Measurements from ENCODE around the gene PACRG. TPM values are rescaled to one million over a fixed set of nuclear protein-coding genes. Genes with fewer than 3 reads are reported as not detected.

The PACRG gene
- total and polyA plus RNA-seq, 2 donors from 2014 or later = 7.4 to 20.0 TPM

- Histone ChIP-seq H3K4me1 (ENCODE audit: control insufficient read depth in 2 of 3, insufficient read depth in 2 of 3, low read depth in 1 of 3, low read length in 3 of 3) (no peaks in the 10 kb centered on the region), H3K27me3 (ENCODE audit: control insufficient read depth, insufficient read depth, low read length) (no peaks in the 10 kb centered on the region), H3K27ac (ENCODE audit: low read depth in 2 of 2, low read length in 2 of 2) (no peak overlapping the region), H3K9me3 (ENCODE audit: control insufficient read depth in 2 of 3, insufficient read depth in 1 of 3, low read length in 3 of 3) (no peaks in the 10 kb centered on the region), H3K36me3 (ENCODE audit: control insufficient read depth in 2 of 3, insufficient read depth in 3 of 3, low read length in 3 of 3) (no peaks in the 10 kb centered on the region), H3K9ac (ENCODE audit: low read length in 3 of 3) (no peak overlapping the region), H3K4me3 (ENCODE audit: low read length in 3 of 3) (no peak overlapping the region)
- DNase-seq = no peak
- intact Hi-C loops (cut with DNase I) = no loop called here
- no peak for FAIRE-seq
- TF ChIP-seq CTCF (IDR thresholded peaks at IDR 0.05; ENCODE audit: borderline replicate concordance, extremely low read depth, insufficient read depth) = no peak
These were observed 273.6 kb downstream of the PACRG start for GRCh38 chr6:163001330-163001729.

- Histone ChIP-seq H3K36me3 (ENCODE audit: control insufficient read depth in 2 of 3, insufficient read depth in 3 of 3, low read length in 3 of 3) (no peaks in the 10 kb centered on the region), H3K4me1 (ENCODE audit: control insufficient read depth in 2 of 3, insufficient read depth in 2 of 3, low read depth in 1 of 3, low read length in 3 of 3) (no peaks in the 10 kb centered on the region), H3K9me3 (ENCODE audit: control insufficient read depth in 2 of 3, insufficient read depth in 1 of 3, low read length in 3 of 3) (no peaks in the 10 kb centered on the region), H3K27me3 (ENCODE audit: control insufficient read depth, insufficient read depth, low read length) (no peaks in the 10 kb centered on the region), H3K9ac (ENCODE audit: low read length in 3 of 3) (no peak overlapping the region), H3K4me3 (ENCODE audit: low read length in 3 of 3) (no peak overlapping the region), H3K27ac (ENCODE audit: low read depth in 2 of 2, low read length in 2 of 2) (no peak overlapping the region)
- TF ChIP-seq CTCF (IDR thresholded peaks at IDR 0.05; ENCODE audit: borderline replicate concordance, extremely low read depth, insufficient read depth) = no peak
- DNase-seq (no peak), FAIRE-seq (no peak)
- intact Hi-C loops (cut with DNase I) = no loop called here
These were observed 280.4 kb downstream of the PACRG start for GRCh38 chr6:163008186-163008585.

GRCh38 chr6:163008626-163009025 lies 280.9 kb downstream of the PACRG start:
- Histone ChIP-seq H3K27ac (ENCODE audit: low read depth in 2 of 2, low read length in 2 of 2) (no peak overlapping the region), H3K27me3 (ENCODE audit: control insufficient read depth, insufficient read depth, low read length) (no peaks in the 10 kb centered on the region), H3K4me1 (ENCODE audit: control insufficient read depth in 2 of 3, insufficient read depth in 2 of 3, low read depth in 1 of 3, low read length in 3 of 3) (no peaks in the 10 kb centered on the region), H3K9me3 (ENCODE audit: control insufficient read depth in 2 of 3, insufficient read depth in 1 of 3, low read length in 3 of 3) (no peaks in the 10 kb centered on the region), H3K36me3 (ENCODE audit: control insufficient read depth in 2 of 3, insufficient read depth in 3 of 3, low read length in 3 of 3) (no peaks in the 10 kb centered on the region), H3K9ac (ENCODE audit: low read length in 3 of 3) (no peak overlapping the region), H3K4me3 (ENCODE audit: low read length in 3 of 3) (no peak overlapping the region)
- FAIRE-seq (no peak), DNase-seq (no peak)
- intact Hi-C loops (cut with DNase I) = no loop called here
- no peak for TF ChIP-seq CTCF (IDR thresholded peaks at IDR 0.05; ENCODE audit: borderline replicate concordance, extremely low read depth, insufficient read depth)

- DNase-seq (no peak), FAIRE-seq (no peak)
- no peak overlapping the region for H3K9ac ChIP-seq (ENCODE audit: low read length in 3 of 3)
- intact Hi-C loops (cut with DNase I) = no loop called here
- no peaks in the 10 kb centered on the region for H3K4me1 ChIP-seq (ENCODE audit: control insufficient read depth in 2 of 3, insufficient read depth in 2 of 3, low read depth in 1 of 3, low read length in 3 of 3)
- peaks cover 0 to 3% (median 0%) of the 10 kb centered on the region in 3 donors for H3K9me3 ChIP-seq (ENCODE audit: control insufficient read depth in 2 of 3, insufficient read depth in 1 of 3, low read length in 3 of 3)
- H3K27me3 ChIP-seq (ENCODE audit: control insufficient read depth, insufficient read depth, low read length) = no peaks in the 10 kb centered on the region
- H3K27ac ChIP-seq (ENCODE audit: low read depth in 2 of 2, low read length in 2 of 2) = no peak overlapping the region
- no peaks in the 10 kb centered on the region for H3K36me3 ChIP-seq (ENCODE audit: control insufficient read depth in 2 of 3, insufficient read depth in 3 of 3, low read length in 3 of 3)
- TF ChIP-seq CTCF (IDR thresholded peaks at IDR 0.05; ENCODE audit: borderline replicate concordance, extremely low read depth, insufficient read depth) = no peak
- H3K4me3 ChIP-seq (ENCODE audit: low read length in 3 of 3) = no peak overlapping the region
These were observed 282.4 kb downstream of the PACRG start for GRCh38 chr6:163010145-163010544.

Data from kidney (tissue), 14 donors.